Measurements from ENCODE around the gene DCUN1D4. TPM values are rescaled to one million over a fixed set of nuclear protein-coding genes. Genes with fewer than 3 reads are reported as not detected.

DCUN1D4 gene
- polyA plus RNA-seq, 1 of the 3 experiments (the other 2 are of a cell fraction) = 42.9 TPM

DNA sequence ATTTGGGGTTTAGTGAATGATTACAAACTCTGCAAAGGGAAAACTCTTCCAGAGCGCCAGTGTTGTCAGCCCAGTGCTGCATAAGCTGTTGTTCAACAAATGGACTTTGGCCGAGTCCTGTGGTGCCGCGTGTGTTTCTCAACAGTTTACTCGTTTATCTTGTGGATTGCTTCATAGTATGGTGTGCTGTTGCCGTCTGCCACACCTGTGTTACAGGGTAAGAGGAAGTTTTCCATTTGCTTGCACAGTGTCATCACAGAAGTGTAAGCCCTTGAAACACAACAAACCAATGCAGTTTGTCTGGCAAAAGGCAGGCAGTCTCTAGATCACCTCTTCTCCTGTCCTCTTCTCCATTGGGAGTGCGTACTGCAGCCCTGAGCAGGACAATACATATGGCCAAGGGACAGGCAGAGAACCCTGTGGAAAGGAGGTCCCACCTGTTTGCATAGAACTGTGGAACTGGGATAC is 66.3 kb downstream of the DCUN1D4 start:
- CTCF ChIA-PET = interaction anchor here (3.5 kb wide), 1 partner anchor 13 kb away, joined by 23 read pairs; no protein-coding TSS in a partner anchor

DNA sequence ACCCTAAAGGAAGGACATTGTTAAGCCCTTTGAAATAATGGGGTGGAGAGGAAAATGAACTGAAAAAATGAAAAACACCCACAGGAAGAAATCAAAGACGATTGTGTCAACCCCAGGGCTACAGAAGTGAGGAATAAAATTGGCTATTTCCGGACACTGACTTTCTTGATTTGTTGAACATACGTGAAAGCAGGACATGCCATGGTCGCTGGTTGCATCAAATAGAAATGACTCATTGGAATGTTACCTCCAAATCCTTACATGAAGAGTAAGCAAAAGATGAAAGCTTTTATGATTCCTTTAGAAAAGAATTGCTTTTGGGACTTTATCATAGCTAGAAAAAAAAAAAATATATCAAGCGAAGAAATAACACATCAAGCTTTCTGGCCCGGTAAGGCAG is 75.3 kb downstream of the DCUN1D4 start:
- Histone ChIP-seq H3K27me3 (ENCODE audit: insufficient read depth) (no peaks in the 10 kb centered on the region), H3K4me1 (ENCODE audit: control insufficient read depth in 1 of 2, insufficient read depth in 2 of 2, low read depth in 1 of 2, low read length in 1 of 2) (no peaks in the 10 kb centered on the region), H3K9me2 (no peaks in the 10 kb centered on the region), H3K4me2 (no peak overlapping the region), H3K79me2 (ENCODE audit: insufficient read depth) (no peaks in the 10 kb centered on the region), H3K4me3 (ENCODE audit: low read depth in 2 of 2, low read length in 1 of 2) (no peak overlapping the region), H3F3A (replicated peaks; ENCODE audit: insufficient read depth) (no peaks in the 10 kb centered on the region), H3K36me3 (replicated peaks in 1 of 2; ENCODE audit: control insufficient read depth in 1 of 2, insufficient read depth in 2 of 2, low read length in 1 of 2) (peaks cover 43 to 44% of the 10 kb centered on the region in 2 experiments), H4K20me1 (ENCODE audit: insufficient read depth) (no peaks in the 10 kb centered on the region), H2AFZ (ENCODE audit: low read depth) (no peak overlapping the region), H3K9me3 (no peaks in the 10 kb centered on the region), H3K9ac (no peak overlapping the region), H3K27ac (ENCODE audit: low read depth in 2 of 2, low read length in 1 of 2) (no peak overlapping the region)
- ChIA-PET POLR2A (no interaction called here), CTCF (no interaction called here)
- WGBS (ENCODE audit: low lambda C conversion rate) = 92% methylated on average over 6 of the region's 6 CpGs
- TF ChIP-seq SIN3A (IDR thresholded peaks at IDR 0.05; ENCODE audit: borderline replicate concordance, low read depth, low read length) = no peak
- TF ChIP-seq POLR2AphosphoS5 (IDR thresholded peaks at IDR 0.05; ENCODE audit: low read depth, low read length) = no peak
- no peak for TF ChIP-seq FOXJ3 (CRISPR knock-in tag; IDR thresholded peaks at IDR 0.05)
- TF ChIP-seq, protein P1, sequence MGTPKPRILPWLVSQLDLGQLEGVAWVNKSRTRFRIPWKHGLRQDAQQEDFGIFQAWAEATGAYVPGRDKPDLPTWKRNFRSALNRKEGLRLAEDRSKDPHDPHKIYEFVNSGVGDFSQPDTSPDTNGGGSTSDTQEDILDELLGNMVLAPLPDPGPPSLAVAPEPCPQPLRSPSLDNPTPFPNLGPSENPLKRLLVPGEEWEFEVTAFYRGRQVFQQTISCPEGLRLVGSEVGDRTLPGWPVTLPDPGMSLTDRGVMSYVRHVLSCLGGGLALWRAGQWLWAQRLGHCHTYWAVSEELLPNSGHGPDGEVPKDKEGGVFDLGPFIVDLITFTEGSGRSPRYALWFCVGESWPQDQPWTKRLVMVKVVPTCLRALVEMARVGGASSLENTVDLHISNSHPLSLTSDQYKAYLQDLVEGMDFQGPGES (IDR thresholded peaks at IDR 0.05; ENCODE audit: low read depth, low read length) = no peak
- TF ChIP-seq ELF1 (IDR thresholded peaks at IDR 0.05) = no peak
- TF ChIP-seq RFX5 (IDR thresholded peaks at IDR 0.05; ENCODE audit: low read length) = no peak
- no peak for TF ChIP-seq TCF12 (IDR thresholded peaks at IDR 0.05)
- no peak for TF ChIP-seq NFIC (IDR thresholded peaks at IDR 0.05; ENCODE audit: borderline replicate concordance)
- TF ChIP-seq EP300 (IDR thresholded peaks at IDR 0.05; ENCODE audit: borderline replicate concordance in 1 of 2, low read depth in 1 of 2, low read length in 1 of 2) = no peak
- TF ChIP-seq RXRA (IDR thresholded peaks at IDR 0.05; ENCODE audit: borderline replicate concordance, low read depth) = no peak
- no peak for TF ChIP-seq FOSL2 (IDR thresholded peaks at IDR 0.05; ENCODE audit: borderline replicate concordance, low read depth)
- TF ChIP-seq MEF2A (IDR thresholded peaks at IDR 0.05; ENCODE audit: borderline replicate concordance, low read depth) = no peak
- no peak for TF ChIP-seq SMC3 (IDR thresholded peaks at IDR 0.05; ENCODE audit: low read depth, low read length)
- TF ChIP-seq RCOR1 (IDR thresholded peaks at IDR 0.05; ENCODE audit: low read length) = no peak
- no peak for TF ChIP-seq CHD2 (IDR thresholded peaks at IDR 0.05; ENCODE audit: low read length, partially characterized antibody)
- no peak for TF ChIP-seq EZH2phosphoT487 (IDR thresholded peaks at IDR 0.05; ENCODE audit: borderline replicate concordance, low read depth)
- TF ChIP-seq, protein P2, sequence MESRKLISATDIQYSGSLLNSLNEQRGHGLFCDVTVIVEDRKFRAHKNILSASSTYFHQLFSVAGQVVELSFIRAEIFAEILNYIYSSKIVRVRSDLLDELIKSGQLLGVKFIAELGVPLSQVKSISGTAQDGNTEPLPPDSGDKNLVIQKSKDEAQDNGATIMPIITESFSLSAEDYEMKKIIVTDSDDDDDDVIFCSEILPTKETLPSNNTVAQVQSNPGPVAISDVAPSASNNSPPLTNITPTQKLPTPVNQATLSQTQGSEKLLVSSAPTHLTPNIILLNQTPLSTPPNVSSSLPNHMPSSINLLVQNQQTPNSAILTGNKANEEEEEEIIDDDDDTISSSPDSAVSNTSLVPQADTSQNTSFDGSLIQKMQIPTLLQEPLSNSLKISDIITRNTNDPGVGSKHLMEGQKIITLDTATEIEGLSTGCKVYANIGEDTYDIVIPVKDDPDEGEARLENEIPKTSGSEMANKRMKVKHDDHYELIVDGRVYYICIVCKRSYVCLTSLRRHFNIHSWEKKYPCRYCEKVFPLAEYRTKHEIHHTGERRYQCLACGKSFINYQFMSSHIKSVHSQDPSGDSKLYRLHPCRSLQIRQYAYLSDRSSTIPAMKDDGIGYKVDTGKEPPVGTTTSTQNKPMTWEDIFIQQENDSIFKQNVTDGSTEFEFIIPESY (IDR thresholded peaks at IDR 0.05; ENCODE audit: borderline replicate concordance, low read depth) = no peak
- no peak for TF ChIP-seq TEAD4 (IDR thresholded peaks at IDR 0.05; ENCODE audit: borderline replicate concordance, insufficient read depth)
- TF ChIP-seq MXI1 (IDR thresholded peaks at IDR 0.05; ENCODE audit: low read depth, low read length) = no peak
- TF ChIP-seq YY1 (IDR thresholded peaks at IDR 0.05; ENCODE audit: low read depth) = no peak
- DNase-seq = no peak

More for the DNA sequence above, 66.3 kb downstream of the DCUN1D4 start:
- 94% methylated on average over 7 of the region's 7 CpGs for WGBS (ENCODE audit: low lambda C conversion rate)
- Histone ChIP-seq H3K4me3 (ENCODE audit: low read depth in 2 of 2, low read length in 1 of 2) (no peak overlapping the region), H3K79me2 (ENCODE audit: insufficient read depth) (peaks cover 3% of the 10 kb centered on the region; the same call in 1 of the 2 replicates), H3F3A (replicated peaks; ENCODE audit: insufficient read depth) (no peaks in the 10 kb centered on the region), H3K9ac (no peak overlapping the region), H4K20me1 (ENCODE audit: insufficient read depth) (no peaks in the 10 kb centered on the region), H3K27me3 (ENCODE audit: insufficient read depth) (no peaks in the 10 kb centered on the region), H2AFZ (ENCODE audit: low read depth) (no peak overlapping the region), H3K9me3 (no peaks in the 10 kb centered on the region), H3K9me2 (no peaks in the 10 kb centered on the region), H3K4me2 (no peak overlapping the region), H3K36me3 (replicated peaks in 1 of 2; ENCODE audit: control insufficient read depth in 1 of 2, insufficient read depth in 2 of 2, low read length in 1 of 2) (peaks cover 49 to 97% of the 10 kb centered on the region in 2 experiments), H3K4me1 (ENCODE audit: control insufficient read depth in 1 of 2, insufficient read depth in 2 of 2, low read depth in 1 of 2, low read length in 1 of 2) (no peaks in the 10 kb centered on the region), H3K27ac (ENCODE audit: low read depth in 2 of 2, low read length in 1 of 2) (no peak overlapping the region)
- DNase-seq = no peak
- POLR2A ChIA-PET = no interaction called here
- TF ChIP-seq, protein P2 (IDR thresholded peaks at IDR 0.05; ENCODE audit: borderline replicate concordance, low read depth) = no peak
- no peak for TF ChIP-seq ELF1 (IDR thresholded peaks at IDR 0.05)
- TF ChIP-seq RCOR1 (IDR thresholded peaks at IDR 0.05; ENCODE audit: low read length) = no peak
- TF ChIP-seq NFIC (IDR thresholded peaks at IDR 0.05; ENCODE audit: borderline replicate concordance) = no peak
- TF ChIP-seq FOSL2 (IDR thresholded peaks at IDR 0.05; ENCODE audit: borderline replicate concordance, low read depth) = no peak
- no peak for TF ChIP-seq GABPA (IDR thresholded peaks at IDR 0.05; ENCODE audit: low read depth)
- no peak for TF ChIP-seq CHD2 (IDR thresholded peaks at IDR 0.05; ENCODE audit: low read length, partially characterized antibody)
- TF ChIP-seq TAF1 (IDR thresholded peaks at IDR 0.05; ENCODE audit: borderline replicate concordance, low read depth, low read length) = no peak
- no peak for TF ChIP-seq MEF2A (IDR thresholded peaks at IDR 0.05; ENCODE audit: borderline replicate concordance, low read depth)
